GM12864 (cell line): ENCODE measurements around the gene FBXO8.

Source experiments
- DNase-seq: peaks from one replicate; pipeline ENCODE4 v3.0.0-alpha.2; 2011; ENCODE audit warnings: low read depth
- H3K4me3 ChIP-seq: 2 replicates; pipeline ENCODE4 v1.5.1; 2011; ENCODE audit warnings: mild to moderate bottlenecking, low read depth, low read length, control low read depth
- CTCF ChIP-seq: IDR thresholded peaks from 2 replicates; pipeline ENCODE4 v1.5.1; 2011; ENCODE audit warnings: low read depth, mild to moderate bottlenecking, moderate library complexity, low read length, control low read depth, inconsistent platforms; ENCODE audit errors: missing control alignments

Gene FBXO8

GRCh38 chr4:174199735-174200134 is 83.7 kb downstream of the FBXO8 start:
- DNase-seq = no peak

DNA sequence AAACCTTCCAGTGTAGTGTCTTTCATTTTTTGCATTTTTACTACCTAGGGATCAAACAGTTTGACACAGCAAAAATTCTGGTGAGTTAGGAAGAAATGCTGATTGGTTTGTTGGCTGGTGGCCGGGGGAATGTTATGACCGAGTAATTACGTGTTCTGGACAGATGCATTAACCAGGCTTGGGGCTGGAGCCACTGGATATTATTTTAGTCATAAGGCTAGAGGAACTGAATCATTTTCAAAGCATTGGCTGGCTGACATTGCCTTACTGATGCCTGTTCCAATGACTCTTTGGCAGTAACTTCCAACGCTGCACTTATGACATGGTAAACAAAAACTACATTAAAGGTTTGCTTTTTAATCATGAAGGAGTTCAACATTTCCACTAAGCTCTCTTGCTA is 84.6 kb downstream of the FBXO8 start:
- DNase-seq = no peak
- no peak overlapping the region for H3K4me3 ChIP-seq
- TF ChIP-seq CTCF = no peak

More at GRCh38 chr4:174199735-174200134, 83.7 kb downstream of the FBXO8 start:
- no peak for TF ChIP-seq CTCF
- no peak overlapping the region for H3K4me3 ChIP-seq

DNA sequence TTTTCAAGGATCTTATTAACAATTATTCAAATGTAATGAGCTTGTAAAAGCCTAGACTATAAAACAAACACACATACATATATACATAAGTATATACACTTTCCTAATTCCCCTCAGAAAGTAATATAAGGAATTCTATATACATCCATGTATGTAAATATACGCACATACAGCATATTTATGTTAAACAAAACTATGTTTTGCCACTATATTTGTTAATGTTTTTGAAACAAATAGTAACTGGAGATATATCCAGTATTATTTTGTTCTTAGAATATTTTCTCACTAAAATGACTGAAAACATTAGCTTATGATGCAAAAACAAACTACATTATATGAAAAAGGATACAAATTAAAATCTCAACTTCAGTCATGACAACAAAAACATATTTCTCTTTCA is 85.1 kb downstream of the FBXO8 start:
- DNase-seq = no peak
- no peak overlapping the region for H3K4me3 ChIP-seq
- no peak for TF ChIP-seq CTCF

- no peak for TF ChIP-seq CTCF
- no peak overlapping the region for H3K4me3 ChIP-seq
- DNase-seq = no peak
Observed at GRCh38 chr4:174193438-174194374, 89.8 kb downstream of the FBXO8 start.

GRCh38 chr4:174192943-174193342 is 90.5 kb downstream of the FBXO8 start:
- no peak for TF ChIP-seq CTCF
- no peak overlapping the region for H3K4me3 ChIP-seq
- no peak for DNase-seq

GRCh38 chr4:174190832-174191500 is 92.5 kb downstream of the FBXO8 start:
- TF ChIP-seq CTCF = no peak
- DNase-seq = no peak

More at GRCh38 chr4:174190832-174191500, 92.5 kb downstream of the FBXO8 start:
- no peak overlapping the region for H3K4me3 ChIP-seq
